BE2C (cell line): Measurements from ENCODE around the gene PLEKHG1.

Experiments used
- DNase-seq: peaks from one replicate; pipeline ENCODE4 v3.0.0-alpha.2; 2020
- H3K27me3 ChIP-seq: fragments of 250-450 bp; sonication (Bioruptor Pico); 2 replicates; pipeline ENCODE4 v1.5.1; 2020; ENCODE audit warnings: mild to moderate bottlenecking
- H3K36me3 ChIP-seq: fragments of 250-450 bp; sonication (Bioruptor Pico); 2 replicates; pipeline ENCODE4 v1.5.1; 2020; ENCODE audit warnings: mild to moderate bottlenecking
- H3K4me1 ChIP-seq: fragments of 250-450 bp; sonication (Bioruptor Pico); 2 replicates; pipeline ENCODE4 v1.5.1; 2020
- H3K4me3 ChIP-seq: 2 replicates; pipeline ENCODE4 v1.5.1; 2011; ENCODE audit warnings: low read depth, low read length
- H3K9me3 ChIP-seq: fragments of 250-450 bp; sonication (Bioruptor Pico); 2 replicates; pipeline ENCODE4 v1.5.1; 2020
- CTCF ChIP-seq: IDR thresholded peaks from 2 replicates; pipeline ENCODE4 v1.5.1; 2012; ENCODE audit warnings: mild to moderate bottlenecking, low read depth, low read length

PLEKHG1 gene

GRCh38 chr6:150639823-150640331 lies 40.2 kb downstream of the PLEKHG1 start:
- Histone ChIP-seq H3K36me3 (no peaks in the 10 kb centered on the region), H3K4me3 (no peak overlapping the region), H3K27me3 (no peaks in the 10 kb centered on the region; the same call in 1 of the 2 replicates), H3K9me3 (no peaks in the 10 kb centered on the region), H3K4me1 (no peaks in the 10 kb centered on the region)
- no peak for DNase-seq
- no peak for TF ChIP-seq CTCF

GRCh38 chr6:150640556-150641209 lies 41.0 kb downstream of the PLEKHG1 start:
- Histone ChIP-seq H3K9me3 (no peaks in the 10 kb centered on the region), H3K36me3 (no peaks in the 10 kb centered on the region), H3K27me3 (no peaks in the 10 kb centered on the region; the same call in none of the 2 replicates), H3K4me1 (no peaks in the 10 kb centered on the region), H3K4me3 (no peak overlapping the region)
- DNase-seq = no peak
- TF ChIP-seq CTCF = no peak

DNA sequence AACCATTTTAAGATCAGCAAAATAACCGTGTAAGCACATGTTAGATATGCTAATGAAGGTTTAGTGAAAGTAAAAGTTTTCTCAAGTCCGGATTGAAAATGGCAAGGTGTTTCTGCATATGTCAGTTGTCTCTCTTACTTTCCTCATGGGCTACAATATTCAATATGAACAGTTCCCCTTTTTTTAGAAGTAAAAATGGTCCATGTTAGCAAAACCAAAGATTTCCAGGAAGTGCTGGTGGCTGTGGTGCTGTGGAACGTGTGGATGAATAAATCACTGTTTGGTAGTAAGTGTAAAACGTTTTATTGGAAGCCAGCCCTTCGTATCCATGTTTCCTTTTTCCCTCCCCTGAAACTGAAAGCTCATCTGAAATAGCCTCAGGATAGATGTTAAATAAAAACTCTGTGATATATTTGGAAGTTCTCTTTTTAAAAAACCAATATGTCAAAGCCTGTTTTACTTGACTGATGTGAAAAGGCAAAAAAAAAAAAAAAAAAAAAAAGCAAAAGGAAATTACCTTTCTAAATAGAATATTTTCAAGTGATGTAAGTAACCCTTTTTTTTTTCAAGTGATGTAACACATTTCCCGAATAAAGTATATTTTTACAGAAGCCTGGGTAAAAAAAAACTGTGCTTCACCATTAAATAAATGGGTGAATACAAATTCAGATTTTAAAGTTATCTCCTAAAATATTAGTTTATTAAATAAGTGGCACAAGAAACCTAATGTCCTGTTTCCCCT lies 41.9 kb downstream of the PLEKHG1 start:
- Histone ChIP-seq H3K36me3 (no peaks in the 10 kb centered on the region), H3K27me3 (no peaks in the 10 kb centered on the region; the same call in 1 of the 2 replicates), H3K9me3 (no peaks in the 10 kb centered on the region), H3K4me3 (no peak overlapping the region), H3K4me1 (no peaks in the 10 kb centered on the region)
- DNase-seq = no peak
- TF ChIP-seq CTCF = no peak

DNA sequence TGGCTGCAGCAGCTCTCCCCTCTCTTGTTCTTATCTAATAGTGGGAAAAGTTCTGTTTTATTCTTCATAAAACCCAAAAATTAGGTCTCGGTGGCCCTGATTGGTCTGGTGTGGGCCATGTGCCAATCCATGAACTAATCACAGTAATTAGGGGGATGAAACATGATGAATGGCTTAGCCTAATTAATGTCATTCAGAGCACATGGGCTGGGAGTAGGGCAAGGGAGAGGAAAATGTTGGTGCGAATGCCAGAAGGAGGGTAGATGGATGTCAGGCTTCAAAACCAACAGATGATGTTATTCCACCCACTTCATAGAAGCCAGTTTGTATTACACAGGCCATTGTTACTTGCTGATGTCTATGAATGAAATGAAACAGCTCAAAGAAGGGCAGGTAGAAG lies 46.5 kb downstream of the PLEKHG1 start:
- no peaks in the 10 kb centered on the region for H3K4me1 ChIP-seq
- DNase-seq = no peak
- TF ChIP-seq CTCF = no peak
- no peaks in the 10 kb centered on the region for H3K36me3 ChIP-seq
- H3K4me3 ChIP-seq = no peak overlapping the region
- no peaks in the 10 kb centered on the region for H3K9me3 ChIP-seq
- H3K27me3 ChIP-seq = no peaks in the 10 kb centered on the region; the same call in 1 of the 2 replicates

GRCh38 chr6:150647051-150647450 lies 47.4 kb downstream of the PLEKHG1 start:
- H3K9me3 ChIP-seq = no peaks in the 10 kb centered on the region
- H3K36me3 ChIP-seq = no peaks in the 10 kb centered on the region
- no peaks in the 10 kb centered on the region for H3K4me1 ChIP-seq
- H3K4me3 ChIP-seq = no peak overlapping the region
- H3K27me3 ChIP-seq = no peaks in the 10 kb centered on the region; the same call in 1 of the 2 replicates
- DNase-seq = no peak
- no peak for TF ChIP-seq CTCF
